Endothelial cell of umbilical vein (primary cell): ENCODE results near the gene TMTC1. TPM values are rescaled to one million over a fixed set of nuclear protein-coding genes. Genes with fewer than 3 reads are reported as not detected.

Experiments used
- BruUV-seq: library from RNA; stranded (reverse); fragments of 400-500 nt; replicated peaks from 2 replicates; lab custom pipeline; 2021; lab: Mats Ljungman, UMichigan
- CTCF ChIA-PET: fragments of 300-600, 350-600 bp; sonication (Branson Sonifier 250); formaldehyde crosslinking; loops from one replicate; lab custom pipeline; 2021; ENCODE audit warnings: antibody characterized with exemption, inconsistent platforms; lab: Charles Lee
- POLR2A ChIA-PET: fragments of 300-600, 350-600 bp; sonication (Branson Sonifier 250); formaldehyde crosslinking; loops from one replicate; lab custom pipeline; 2021; ENCODE audit warnings: antibody characterized with exemption, inconsistent platforms; lab: Charles Lee
- DNase-seq: peaks from one replicate; pipeline ENCODE4 v3.0.0-alpha.2; 2011; ENCODE audit warnings: low read depth, low spot score
- FAIRE-seq: peaks from 2 replicates; lab custom pipeline; 2011; peaks lifted over from hg19 to GRCh38; lab: Jason Lieb, UNC
- H2AFZ ChIP-seq: 2 replicates; pipeline ENCODE4 v1.6.0; 2012; ENCODE audit warnings: low read depth, low read length, control low read depth, inconsistent platforms
- H3K27ac ChIP-seq: 2 replicates; pipeline ENCODE4 v1.5.1; 2011; ENCODE audit warnings: low read depth, mild to moderate bottlenecking, control low read depth, low read length, moderate library complexity; ENCODE audit not compliant: insufficient read depth
- H3K27me3 ChIP-seq, 2 experiments: 2 replicates each; pipeline versions ENCODE4 v1.6.0 to v1.6.1; 2011; ENCODE audit warnings: low read length in 2 of 2, mixed read lengths in 1 of 2; ENCODE audit not compliant: control insufficient read depth in 2 of 2, insufficient read depth in 2 of 2
- H3K36me3 ChIP-seq, 2 experiments: 2 replicates in 1 of 2; 3 replicates in 1 of 2; pipeline ENCODE4 v1.5.1; 2011; ENCODE audit warnings: low read length in 2 of 2, mild to moderate bottlenecking in 1 of 2, moderate library complexity in 1 of 2; ENCODE audit not compliant: control insufficient read depth in 2 of 2, insufficient read depth in 2 of 2; ENCODE audit errors: extremely low read depth in 1 of 2
- H3K4me1 ChIP-seq: 3 replicates; pipeline ENCODE4 v1.5.1; 2011; ENCODE audit warnings: mild to moderate bottlenecking, low read length; ENCODE audit not compliant: control insufficient read depth, insufficient read depth; ENCODE audit errors: extremely low read depth
- H3K4me2 ChIP-seq: 2 replicates; pipeline ENCODE4 v1.6.1; 2011; ENCODE audit warnings: low read length, control low read depth, mixed read lengths; ENCODE audit not compliant: insufficient read depth
- H3K4me3 ChIP-seq, 3 experiments: fragments of 200-600 bp in 1 of 3; sonication (generic), shearing (Covaris generic) in 1 of 3; replicated peaks in 1 of 3; 2 replicates each; pipeline ENCODE4 v1.5.1; 2011 to 2016; ENCODE audit warnings: control low read depth in 3 of 3, low read length in 3 of 3, mild to moderate bottlenecking in 2 of 3, inconsistent platforms in 1 of 3, low read depth in 1 of 3, moderate library complexity in 1 of 3; ENCODE audit not compliant: insufficient read depth in 1 of 3
- H3K79me2 ChIP-seq: 2 replicates; pipeline ENCODE4 v1.6.0; 2012; ENCODE audit warnings: low read length, inconsistent platforms; ENCODE audit not compliant: control insufficient read depth, insufficient read depth
- H3K9ac ChIP-seq: replicated peaks from 2 replicates; pipeline ENCODE3; 2011; ENCODE audit warnings: low read length, control low read depth; ENCODE audit not compliant: insufficient read depth; ENCODE audit errors: extremely low read depth
- H3K9me1 ChIP-seq: replicated peaks from 3 replicates; pipeline ENCODE4 v1.6.0; 2011; ENCODE audit warnings: mild to moderate bottlenecking, low read length; ENCODE audit not compliant: control insufficient read depth, insufficient read depth; ENCODE audit errors: extremely low read depth
- H3K9me3 ChIP-seq: replicated peaks from 2 replicates; pipeline ENCODE4 v1.5.1; 2012; ENCODE audit warnings: low read length, inconsistent platforms; ENCODE audit not compliant: control insufficient read depth, insufficient read depth
- H4K20me1 ChIP-seq: replicated peaks from 2 replicates; pipeline ENCODE3; 2011; ENCODE audit warnings: mild to moderate bottlenecking, low read length; ENCODE audit not compliant: control insufficient read depth, insufficient read depth; ENCODE audit errors: extremely low read depth
- EZH2 ChIP-seq: IDR thresholded peaks from 2 replicates; pipeline ENCODE4 v1.6.1; 2012; ENCODE audit warnings: borderline replicate concordance, low read depth, mild to moderate bottlenecking, moderate library complexity, low read length, inconsistent platforms; ENCODE audit not compliant: severe bottlenecking
- FOS ChIP-seq: IDR thresholded peaks from 2 replicates; pipeline ENCODE4 v1.6.1; 2011; ENCODE audit warnings: mild to moderate bottlenecking, low read length, moderate library complexity, borderline replicate concordance; ENCODE audit not compliant: insufficient read depth
- JUN ChIP-seq: IDR thresholded peaks from 2 replicates; pipeline ENCODE4 v1.6.1; 2011; ENCODE audit warnings: borderline replicate concordance, low read depth; ENCODE audit not compliant: insufficient read length, insufficient read depth
- MYC ChIP-seq: IDR thresholded peaks from one replicate; pipeline ENCODE4 v1.6.1; 2011; ENCODE audit warnings: mild to moderate bottlenecking, low read depth, low read length
- POLR2A ChIP-seq: IDR thresholded peaks from 2 replicates; pipeline ENCODE4 v1.6.1; 2012; ENCODE audit warnings: low read depth, mild to moderate bottlenecking, control low read depth, low read length
- POLR2AphosphoS5 ChIP-seq: IDR thresholded peaks from 2 replicates; pipeline ENCODE4 v1.6.1; 2012; ENCODE audit warnings: low read depth, mild to moderate bottlenecking, control low read depth, low read length, moderate library complexity; ENCODE audit not compliant: insufficient read depth
- dilution Hi-C: fragments of 300-500 bp; cut with MboI; formaldehyde crosslinking; loops from one replicate; pipeline ENCODE4 v1.15.0; 2019; ENCODE audit warnings: low sequenced_read_pairs; ENCODE audit not compliant: extremely low pct_ligation_motif_present
- intact Hi-C: fragments of 100-400 bp; cut with micrococcal nuclease; formaldehyde crosslinking; loops from one replicate; pipeline ENCODE4 v1.10.0; 2022
- polyA plus RNA-seq, 4 experiments: library from polyadenylated mRNA; depleted of rRNA in 3 of 4; stranded (reverse) in 3 of 4; unstranded in 1 of 4; fragments of >200 nt; gene quantifications; 2 replicates each; pipeline versions ENCODE4 v1.2.1 to v1.2.3, GENCODE V29; 2011 to 2012; ENCODE audit warnings: missing spikeins in 1 of 4
- total RNA-seq: library from RNA; stranded (reverse); gene quantifications from 2 replicates; pipeline ENCODE4 v1.2.3, GENCODE V29; 2021
- TF ChIP-seq, protein P1 (sequence below), 2 donors: IDR thresholded peaks; 1 replicate in 1 of 2; 2 replicates in 1 of 2; pipeline ENCODE4 v1.5.1; 2011; ENCODE audit warnings: low read length in 2 of 2, mild to moderate bottlenecking in 2 of 2, moderate library complexity in 2 of 2, control low read depth in 1 of 2, inconsistent platforms in 1 of 2, low read depth in 1 of 2; ENCODE audit not compliant: insufficient read depth in 1 of 2; ENCODE audit errors: extremely low read depth in 1 of 2
- TF ChIP-seq, protein P2 (sequence below): IDR thresholded peaks from 2 replicates; pipeline ENCODE4 v1.6.1; 2011; ENCODE audit not compliant: insufficient read depth, insufficient read length

The TMTC1 gene
- total and polyA plus RNA-seq, 2 donors (not counting 3 experiments of a cell fraction or from before 2014, with no cell fraction given) = 5.4 to 5.9 TPM

DNA sequence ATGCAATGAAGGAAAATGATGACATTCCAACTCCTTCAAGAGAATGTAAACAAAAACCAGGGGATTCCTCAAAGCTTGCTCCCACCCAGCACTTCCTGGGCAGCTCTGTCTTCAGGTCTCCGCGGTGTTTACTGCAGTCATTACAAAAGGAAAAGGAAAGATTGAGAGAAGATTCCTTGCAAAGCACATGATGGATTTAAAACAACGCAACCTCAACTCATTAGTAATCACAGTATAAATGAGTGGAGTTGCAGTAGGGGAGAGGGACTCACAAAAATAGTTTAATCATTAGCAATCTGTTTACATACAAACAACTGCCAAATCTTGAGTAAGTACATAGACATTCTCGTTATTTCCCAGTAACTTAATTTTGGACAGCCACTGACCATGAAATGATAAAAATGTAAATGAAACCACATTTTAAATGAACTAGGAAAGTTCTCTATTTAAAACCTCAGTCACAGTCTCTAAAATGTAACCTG is 236.6 kb downstream of the TMTC1 start:
- Histone ChIP-seq H3K4me3 (no peak overlapping the region), H3K9ac (no peak overlapping the region), H3K4me1 (no peaks in the 10 kb centered on the region), H3K27me3 (no peaks in the 10 kb centered on the region), H3K36me3 (no peaks in the 10 kb centered on the region), H3K27ac (no peak overlapping the region), H3K9me1 (no peaks in the 10 kb centered on the region), H3K79me2 (no peaks in the 10 kb centered on the region), H4K20me1 (no peaks in the 10 kb centered on the region), H3K9me3 (no peaks in the 10 kb centered on the region), H2AFZ (no peak overlapping the region), H3K4me2 (no peak overlapping the region)
- dilution Hi-C loops = no loop called here
- intact Hi-C loops = no loop called here
- DNase-seq (peak; percentile 9), FAIRE-seq (no peak)
- TF ChIP-seq JUN (no peak), FOS (no peak), MYC (no peak), EZH2 (no peak), POLR2A (no peak), POLR2AphosphoS5 (no peak)
- TF ChIP-seq, protein P1, sequence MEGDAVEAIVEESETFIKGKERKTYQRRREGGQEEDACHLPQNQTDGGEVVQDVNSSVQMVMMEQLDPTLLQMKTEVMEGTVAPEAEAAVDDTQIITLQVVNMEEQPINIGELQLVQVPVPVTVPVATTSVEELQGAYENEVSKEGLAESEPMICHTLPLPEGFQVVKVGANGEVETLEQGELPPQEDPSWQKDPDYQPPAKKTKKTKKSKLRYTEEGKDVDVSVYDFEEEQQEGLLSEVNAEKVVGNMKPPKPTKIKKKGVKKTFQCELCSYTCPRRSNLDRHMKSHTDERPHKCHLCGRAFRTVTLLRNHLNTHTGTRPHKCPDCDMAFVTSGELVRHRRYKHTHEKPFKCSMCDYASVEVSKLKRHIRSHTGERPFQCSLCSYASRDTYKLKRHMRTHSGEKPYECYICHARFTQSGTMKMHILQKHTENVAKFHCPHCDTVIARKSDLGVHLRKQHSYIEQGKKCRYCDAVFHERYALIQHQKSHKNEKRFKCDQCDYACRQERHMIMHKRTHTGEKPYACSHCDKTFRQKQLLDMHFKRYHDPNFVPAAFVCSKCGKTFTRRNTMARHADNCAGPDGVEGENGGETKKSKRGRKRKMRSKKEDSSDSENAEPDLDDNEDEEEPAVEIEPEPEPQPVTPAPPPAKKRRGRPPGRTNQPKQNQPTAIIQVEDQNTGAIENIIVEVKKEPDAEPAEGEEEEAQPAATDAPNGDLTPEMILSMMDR (IDR thresholded peaks at IDR 0.05; ENCODE audit: extremely low read depth in 1 of 2, insufficient read depth in 1 of 2, low read depth in 1 of 2, low read length in 2 of 2) = no peak
- TF ChIP-seq, protein P2, sequence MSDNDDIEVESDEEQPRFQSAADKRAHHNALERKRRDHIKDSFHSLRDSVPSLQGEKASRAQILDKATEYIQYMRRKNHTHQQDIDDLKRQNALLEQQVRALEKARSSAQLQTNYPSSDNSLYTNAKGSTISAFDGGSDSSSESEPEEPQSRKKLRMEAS = no peak
- ChIA-PET CTCF (interaction anchor here (1.4 to 2.4 kb wide), 3 partner anchors 10 to 27 kb away, joined by 3 to 8 read pairs (median 5); no protein-coding TSS in a partner anchor), POLR2A (no interaction called here)
- no TSS peak for BruUV-seq
